ENCODE data around the gene NINJ1. TPM values are rescaled to one million over a fixed set of nuclear protein-coding genes. Genes with fewer than 3 reads are reported as not detected.

Gene NINJ1
- total and polyA plus RNA-seq, 4 experiments from 2014 or later: 31.1 to 92.4 (median 53.5) TPM

DNA sequence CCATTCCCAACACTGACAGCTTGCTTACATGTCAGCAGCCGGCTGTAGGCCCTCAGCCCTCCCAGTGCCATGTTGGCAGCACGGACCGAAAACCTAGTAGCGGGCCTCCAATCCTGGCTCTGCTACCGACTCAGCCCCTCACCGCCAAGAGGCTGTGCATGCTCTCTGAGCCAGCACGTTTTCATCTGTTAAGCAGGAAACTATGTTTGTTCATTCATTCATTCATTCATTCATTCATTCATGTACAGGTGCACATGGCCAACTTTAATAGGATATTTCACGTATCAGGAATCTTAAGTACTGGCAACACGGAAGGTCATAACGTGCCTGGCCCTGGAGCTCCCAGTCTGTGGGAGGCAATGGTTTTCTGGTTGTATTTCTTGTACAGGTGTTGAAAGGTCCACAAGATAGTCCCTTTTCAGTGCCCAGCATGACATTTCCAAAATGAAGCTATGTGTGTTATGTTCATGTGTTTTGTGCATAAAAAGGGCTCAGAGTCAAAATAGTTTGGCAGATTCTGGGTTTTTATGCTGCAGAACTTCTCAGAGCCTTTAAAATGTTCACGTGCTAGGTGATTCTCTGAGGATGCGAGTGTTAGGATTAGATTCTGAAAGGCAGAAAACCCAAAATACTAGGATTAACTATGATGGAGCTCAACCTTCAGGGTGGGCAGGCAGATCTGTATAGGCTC, 57.8 kb downstream of the NINJ1 start:
- Histone ChIP-seq H3K27me3 (ENCODE audit: insufficient read depth, low read length) (no peaks in the 10 kb centered on the region), H3K36me3 (ENCODE audit: insufficient read depth, low read length) (peaks cover 49% of the 10 kb centered on the region), H3K4me3 (ENCODE audit: low read length in 2 of 2) (no peak overlapping the region), H3K9me3 (ENCODE audit: control insufficient read depth in 1 of 2, low read length in 2 of 2) (no peaks in the 10 kb centered on the region), H3K4me1 (ENCODE audit: insufficient read depth, low read length) (peaks cover 27% of the 10 kb centered on the region), H3K27ac (ENCODE audit: low read depth, low read length) (no peak overlapping the region)
- POLR2A ChIA-PET (ENCODE audit: partially characterized antibody): interaction anchor here (1.0 to 4.3 kb wide), 7 partner anchors 11 to 111 kb away, joined by 4 to 28 read pairs (median 5); no protein-coding TSS in a partner anchor
- peaks cover 22 to 68% (median 33%) of the 10 kb centered on the region in 4 donors for H3K4me1 Mint-ChIP-seq
- DNase-seq: no peak
- H3K27me3 Mint-ChIP-seq: no peaks in the 10 kb centered on the region
- H3K36me3 Mint-ChIP-seq: peaks cover 29 to 56% of the 10 kb centered on the region in 2 donors
- H3K27ac Mint-ChIP-seq: peak overlapping the region in 1 of 7 donors; percentile 35
- H3K9me3 Mint-ChIP-seq: no peaks in the 10 kb centered on the region
- intact Hi-C loops (cut with micrococcal nuclease): no loop called here
- no peak overlapping the region for H3K4me3 Mint-ChIP-seq
- CTCF ChIA-PET (ENCODE audit: partially characterized antibody): interaction anchor here (1.0 to 2.0 kb wide), 5 partner anchors 9 to 73 kb away, joined by 3 to 7 read pairs (median 3); no protein-coding TSS in a partner anchor

DNA sequence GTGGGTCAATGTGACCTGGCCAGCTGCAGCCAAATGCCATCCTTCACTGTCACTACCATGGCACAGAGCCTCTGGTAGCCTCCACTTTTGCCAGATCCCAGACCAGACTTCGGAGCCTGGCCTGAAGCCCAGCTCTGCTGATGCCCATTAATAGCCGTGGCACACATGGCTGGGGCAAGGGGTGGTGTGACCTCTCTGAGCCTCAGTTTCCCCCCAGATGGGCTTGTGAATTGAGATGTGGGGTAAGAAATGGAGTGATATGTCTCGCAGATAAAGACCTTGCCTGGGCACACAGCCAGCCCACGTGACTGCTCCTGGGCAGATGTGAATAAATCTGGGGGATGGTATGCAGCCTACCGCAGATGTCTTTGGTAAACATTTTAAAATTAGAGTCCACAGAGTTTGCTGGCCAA, 61.7 kb downstream of the NINJ1 start:
- peaks cover 27 to 61% of the 10 kb centered on the region in 2 donors for H3K36me3 Mint-ChIP-seq
- Histone ChIP-seq H3K27me3 (ENCODE audit: insufficient read depth, low read length) (no peaks in the 10 kb centered on the region), H3K27ac (ENCODE audit: low read depth, low read length) (peak overlapping the region; percentile 11), H3K4me1 (ENCODE audit: insufficient read depth, low read length) (peaks cover 62% of the 10 kb centered on the region), H3K4me3 (ENCODE audit: low read length in 2 of 2) (no peak overlapping the region), H3K9me3 (ENCODE audit: control insufficient read depth in 1 of 2, low read length in 2 of 2) (no peaks in the 10 kb centered on the region), H3K36me3 (ENCODE audit: insufficient read depth, low read length) (peaks cover 35% of the 10 kb centered on the region)
- peak overlapping the region in 5 of 7 donors; percentile 35 to 78 (median 70) for H3K27ac Mint-ChIP-seq
- POLR2A ChIA-PET (ENCODE audit: partially characterized antibody): interaction anchor here (1.1 to 2.8 kb wide), 7 partner anchors 12 to 82 kb away, joined by 3 to 12 read pairs (median 5); partner anchors contain the start of gene CARD19
- no peaks in the 10 kb centered on the region for H3K9me3 Mint-ChIP-seq
- peak overlapping the region in 4 of 8 donors; percentile 8 to 61 (median 25) for H3K4me3 Mint-ChIP-seq
- DNase-seq: no peak
- intact Hi-C loops (cut with micrococcal nuclease): no loop called here
- no peaks in the 10 kb centered on the region for H3K27me3 Mint-ChIP-seq
- CTCF ChIA-PET (ENCODE audit: partially characterized antibody): interaction anchor here (1.7 to 2.0 kb wide), 2 partner anchors 37 to 44 kb away, joined by 6 to 7 read pairs; no protein-coding TSS in a partner anchor
- peaks cover 32 to 79% (median 57%) of the 10 kb centered on the region in 4 donors for H3K4me1 Mint-ChIP-seq

Other genes starting within 250 kb of the NINJ1 start
- gene FGD3, start 186.7 kb downstream of the NINJ1 start, total RNA-seq: 100 to 1,000 TPM; 256 to 272 TPM
- gene FGD3, start 186.7 kb downstream of the NINJ1 start, polyA plus RNA-seq: 100 to 1,000 TPM in 1 of 2 donors, 10 to 100 TPM in 1; 52.7 to 146 TPM
- 10 to 100 TPM; 58.3 to 63.7 TPM for gene SUSD3, start 75.5 kb downstream of the NINJ1 start, total RNA-seq
- gene SUSD3, start 75.5 kb downstream of the NINJ1 start, polyA plus RNA-seq: 100 to 1,000 TPM; 149 to 199 TPM
- gene CARD19, start 38.0 kb downstream of the NINJ1 start, total RNA-seq: 10 to 100 TPM; 57.8 to 64.2 TPM
- gene CARD19, start 38.0 kb downstream of the NINJ1 start, polyA plus RNA-seq: 10 to 100 TPM; 65.6 to 88.7 TPM
- gene WNK2, start 49.9 kb upstream of the NINJ1 start, total RNA-seq: under 1 TPM in 1 of 2 experiments, not detected in 1; 0.26 TPM
- not detected for gene WNK2, start 49.9 kb upstream of the NINJ1 start, polyA plus RNA-seq